CD4-positive, alpha-beta T cell treated with Interleukin-4 for 4 hours (primary cell): ENCODE results near the gene VIL1.

ENCODE experiments used
- DNase-seq: peaks from one replicate; pipeline ENCODE4 v3.0.0-alpha.2; 2020

VIL1 gene

DNA sequence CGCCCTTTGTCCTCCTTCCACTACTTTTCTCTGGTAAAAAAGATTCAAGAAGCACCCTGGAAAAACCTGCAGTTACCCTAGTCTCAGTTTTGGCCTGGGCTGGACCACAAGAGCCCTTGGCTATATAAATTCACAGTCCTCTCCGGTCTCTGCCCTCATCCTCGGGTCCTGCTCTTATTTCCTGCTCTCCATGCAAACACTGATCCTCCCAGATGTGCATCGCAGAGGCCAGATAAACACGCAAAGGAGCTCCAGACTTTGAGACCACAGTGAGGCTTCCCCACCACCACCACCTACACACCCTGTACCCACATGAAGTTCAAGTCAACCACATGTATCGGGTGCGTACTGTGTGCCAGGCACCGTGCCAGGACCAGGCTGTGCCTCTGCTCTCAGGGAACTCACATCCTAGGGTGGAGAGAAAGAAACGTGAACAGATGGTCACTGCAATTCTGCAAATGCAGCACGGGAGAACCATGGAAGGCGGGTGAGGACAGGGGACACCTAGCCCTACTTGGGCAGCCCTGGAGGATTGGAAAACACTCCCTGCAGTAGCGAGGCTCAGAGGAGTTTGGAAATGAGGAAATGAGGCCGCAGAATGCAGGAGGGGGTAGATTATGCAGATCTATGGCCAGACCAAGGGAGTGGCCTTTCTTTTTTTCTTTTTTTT, 11.8 kb upstream of the VIL1 start:
- peak; percentile 78 for DNase-seq

DNA sequence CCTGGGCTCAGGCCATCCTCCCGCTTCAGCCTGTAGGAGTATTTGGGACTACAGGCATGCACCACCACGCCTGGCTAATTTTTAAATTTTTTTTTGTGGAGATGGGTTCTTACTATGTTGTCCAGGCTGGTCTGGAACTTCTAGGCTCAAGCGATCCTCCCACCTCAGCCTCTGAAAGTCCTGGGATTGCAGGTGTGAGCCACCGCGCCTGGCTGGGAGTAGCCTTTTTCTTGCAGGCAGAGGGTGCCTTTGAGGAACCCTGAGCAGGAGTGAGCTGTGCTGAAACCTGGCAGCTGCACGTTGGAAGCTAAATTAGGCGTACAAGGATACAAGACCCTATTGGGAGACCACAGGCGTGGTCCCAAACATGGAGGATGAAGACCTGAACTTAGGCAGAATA, 11.2 kb upstream of the VIL1 start:
- no peak for DNase-seq

DNA sequence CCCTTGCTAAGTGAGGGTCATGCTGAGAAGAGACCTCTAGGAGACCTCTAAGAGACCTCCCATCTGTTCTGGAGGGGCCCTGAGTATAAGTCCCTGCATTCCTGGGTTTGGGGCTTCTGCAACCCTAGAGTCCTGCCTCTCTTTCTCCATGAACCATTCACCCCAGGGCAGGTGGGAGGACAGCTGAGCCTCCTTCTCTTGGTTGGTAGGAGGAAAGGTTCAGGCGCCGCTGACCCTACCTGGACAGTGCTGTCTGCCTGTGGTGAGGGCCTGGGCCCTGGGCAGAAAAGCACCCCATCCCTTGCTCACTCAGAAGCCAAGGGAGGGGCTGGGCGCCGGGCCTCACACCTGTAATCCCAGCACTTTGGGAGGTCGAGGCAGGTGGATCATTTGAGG, 604 bp upstream of the VIL1 start:
- DNase-seq, result no peak

DNA sequence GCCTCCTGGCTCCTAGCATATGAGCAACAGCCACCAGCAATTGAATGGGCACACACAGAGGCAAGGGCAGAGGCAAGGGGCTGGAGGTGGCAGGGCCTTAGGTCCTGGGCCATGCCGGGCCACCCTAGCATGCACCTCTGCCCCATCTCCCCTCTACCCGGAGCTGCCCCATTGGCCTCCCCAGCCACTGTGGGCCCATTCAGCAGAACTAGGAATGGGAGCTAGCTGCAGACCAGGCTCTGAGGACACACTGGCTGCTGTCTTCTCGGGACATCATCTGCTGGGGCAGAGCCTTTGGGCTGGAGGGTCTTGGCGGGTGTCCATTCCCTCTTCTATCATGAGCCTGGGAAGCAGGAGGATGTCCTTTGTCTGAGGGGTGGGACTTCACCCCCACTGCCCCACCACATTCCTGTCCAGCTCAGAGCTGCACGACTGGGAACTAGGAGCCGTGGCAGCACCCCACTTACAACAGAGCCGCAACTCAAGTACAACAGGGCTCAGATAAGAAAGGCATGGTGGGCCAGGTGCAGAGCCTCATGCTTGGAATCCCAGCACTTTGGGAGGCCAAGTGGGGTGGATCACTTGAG, 800 bp downstream of the VIL1 start:
- no peak for DNase-seq

DNA sequence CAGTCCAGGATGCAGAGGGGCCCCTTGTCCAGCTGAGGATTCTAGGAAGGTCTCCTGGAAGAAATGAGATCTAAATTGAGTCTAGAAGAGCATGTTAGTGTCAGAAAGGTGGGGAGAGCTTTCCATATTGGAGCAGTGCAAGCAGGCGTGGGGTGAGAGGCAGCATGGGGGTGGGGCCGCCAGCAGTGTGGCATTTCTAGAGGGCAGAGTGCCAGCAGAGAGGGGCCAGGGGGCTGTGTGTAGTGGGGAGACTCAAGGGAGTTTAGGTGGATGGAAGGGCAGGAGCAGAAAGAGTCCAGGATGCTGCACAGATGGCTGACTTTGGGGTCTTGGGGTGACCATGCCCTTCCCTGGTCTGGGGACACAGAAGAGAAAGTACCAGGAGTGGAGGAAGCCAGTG, 2.1 kb downstream of the VIL1 start:
- DNase-seq, result no peak

DNA sequence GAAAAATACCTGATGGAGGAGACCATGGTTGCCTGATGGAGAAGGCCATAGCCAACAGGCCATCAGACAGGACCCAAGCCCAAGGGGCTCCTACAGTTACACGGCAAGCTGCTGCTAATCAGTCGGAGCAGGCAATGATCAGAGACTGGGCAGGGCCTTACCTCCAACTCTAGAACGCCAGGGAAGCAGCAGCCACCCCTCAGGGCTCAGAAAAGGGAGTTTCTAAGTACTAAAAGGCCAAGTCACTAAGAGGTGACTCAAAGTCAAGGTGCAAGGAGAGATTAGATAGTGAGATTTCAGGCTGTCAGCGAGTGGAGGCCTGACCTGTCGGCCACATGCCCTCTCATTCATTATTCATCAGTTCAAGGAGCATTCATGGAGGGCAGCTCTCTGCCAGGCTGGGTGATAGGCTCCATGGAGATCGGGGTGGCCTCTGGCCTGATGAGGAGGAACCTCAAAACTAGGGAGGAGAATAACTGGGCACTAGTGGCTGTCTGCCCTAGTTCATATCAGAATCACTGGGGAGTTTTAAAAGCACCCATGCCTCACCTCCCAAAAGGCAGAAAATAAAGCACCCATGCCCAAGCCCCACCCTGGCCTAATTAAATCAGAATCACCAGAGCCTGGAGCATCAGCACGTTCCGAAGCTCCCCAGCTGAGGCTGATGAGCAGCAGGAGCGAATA, 3.6 kb downstream of the VIL1 start:
- DNase-seq, result no peak

DNA sequence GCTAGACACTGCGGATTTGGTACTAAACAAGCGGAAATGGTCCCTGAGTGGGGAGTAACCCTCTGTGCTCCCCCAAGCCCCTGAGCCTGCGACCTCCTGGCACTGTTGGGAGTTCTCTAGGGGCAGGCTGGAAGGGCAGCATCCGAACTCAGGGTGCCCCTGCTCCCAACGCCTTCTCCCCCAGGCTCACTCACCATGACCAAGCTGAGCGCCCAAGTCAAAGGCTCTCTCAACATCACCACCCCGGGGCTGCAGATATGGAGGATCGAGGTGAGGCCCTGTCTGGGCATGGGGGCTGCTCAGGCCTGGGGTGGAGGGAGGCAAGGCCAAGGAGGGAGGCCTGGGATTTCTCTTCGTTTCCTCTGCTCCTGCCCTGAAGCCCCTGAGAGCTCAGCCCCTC, 4.7 kb downstream of the VIL1 start:
- no peak for DNase-seq

DNA sequence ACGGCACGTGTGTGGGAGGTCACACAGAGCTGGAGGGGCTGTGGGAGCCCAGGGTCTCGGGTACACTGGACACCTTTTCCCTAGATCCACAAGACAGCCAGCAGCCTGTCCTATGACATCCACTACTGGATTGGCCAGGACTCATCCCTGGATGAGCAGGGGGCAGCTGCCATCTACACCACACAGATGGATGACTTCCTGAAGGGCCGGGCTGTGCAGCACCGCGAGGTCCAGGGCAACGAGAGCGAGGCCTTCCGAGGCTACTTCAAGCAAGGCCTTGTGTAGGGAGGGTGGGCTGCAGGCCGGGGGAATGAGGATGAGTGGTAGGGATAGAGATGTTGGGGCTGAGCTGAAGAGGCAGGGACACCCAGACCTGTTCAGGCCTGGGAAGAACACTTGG, 6.6 kb downstream of the VIL1 start:
- DNase-seq, result no peak

DNA sequence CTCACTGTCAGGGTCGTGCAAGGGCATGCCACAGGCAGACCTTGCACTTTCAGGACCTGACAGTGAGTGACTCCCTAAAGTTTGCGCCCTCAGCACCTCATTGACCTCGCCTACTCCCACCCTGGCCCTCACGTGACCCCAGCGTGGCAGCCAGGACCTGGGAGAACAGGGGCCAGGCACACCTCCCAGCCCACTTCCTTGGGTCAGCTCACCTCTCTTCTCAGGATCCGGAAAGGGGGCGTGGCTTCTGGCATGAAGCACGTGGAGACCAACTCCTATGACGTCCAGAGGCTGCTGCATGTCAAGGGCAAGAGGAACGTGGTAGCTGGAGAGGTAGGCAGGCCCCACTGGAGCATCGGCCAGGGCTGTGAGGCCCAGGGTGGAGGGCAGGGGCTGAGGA, 8.8 kb downstream of the VIL1 start:
- no peak for DNase-seq

DNA sequence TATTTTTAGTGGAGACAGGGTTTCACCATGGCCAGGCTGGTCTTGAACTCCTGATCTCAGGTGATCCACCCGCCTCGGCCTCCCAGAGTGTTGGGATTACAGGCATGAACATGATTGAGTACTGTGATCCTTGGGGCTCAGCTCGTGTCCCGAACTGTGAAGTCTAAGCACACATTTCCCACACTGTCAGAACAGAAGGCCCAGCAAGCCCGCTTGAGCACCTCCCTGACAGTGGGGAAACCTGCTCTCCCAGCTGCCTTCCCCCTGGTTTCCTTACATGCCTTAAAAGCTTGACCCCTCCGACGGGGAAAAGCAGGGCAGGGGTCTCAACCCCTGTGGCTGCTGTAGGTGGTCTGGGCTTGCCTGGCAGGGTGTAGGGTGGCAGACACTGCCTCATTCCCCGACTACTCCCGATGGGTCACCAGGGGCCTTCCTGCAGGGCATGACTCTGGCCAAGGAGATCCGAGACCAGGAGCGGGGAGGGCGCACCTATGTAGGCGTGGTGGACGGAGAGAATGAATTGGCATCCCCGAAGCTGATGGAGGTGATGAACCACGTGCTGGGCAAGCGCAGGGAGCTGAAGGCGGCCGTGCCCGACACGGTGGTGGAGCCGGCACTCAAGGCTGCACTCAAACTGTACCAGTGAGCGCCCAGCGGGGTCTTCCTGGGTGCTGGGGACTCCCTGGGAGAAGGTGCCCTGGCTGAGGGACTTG, 10.1 kb downstream of the VIL1 start:
- no peak for DNase-seq

DNA sequence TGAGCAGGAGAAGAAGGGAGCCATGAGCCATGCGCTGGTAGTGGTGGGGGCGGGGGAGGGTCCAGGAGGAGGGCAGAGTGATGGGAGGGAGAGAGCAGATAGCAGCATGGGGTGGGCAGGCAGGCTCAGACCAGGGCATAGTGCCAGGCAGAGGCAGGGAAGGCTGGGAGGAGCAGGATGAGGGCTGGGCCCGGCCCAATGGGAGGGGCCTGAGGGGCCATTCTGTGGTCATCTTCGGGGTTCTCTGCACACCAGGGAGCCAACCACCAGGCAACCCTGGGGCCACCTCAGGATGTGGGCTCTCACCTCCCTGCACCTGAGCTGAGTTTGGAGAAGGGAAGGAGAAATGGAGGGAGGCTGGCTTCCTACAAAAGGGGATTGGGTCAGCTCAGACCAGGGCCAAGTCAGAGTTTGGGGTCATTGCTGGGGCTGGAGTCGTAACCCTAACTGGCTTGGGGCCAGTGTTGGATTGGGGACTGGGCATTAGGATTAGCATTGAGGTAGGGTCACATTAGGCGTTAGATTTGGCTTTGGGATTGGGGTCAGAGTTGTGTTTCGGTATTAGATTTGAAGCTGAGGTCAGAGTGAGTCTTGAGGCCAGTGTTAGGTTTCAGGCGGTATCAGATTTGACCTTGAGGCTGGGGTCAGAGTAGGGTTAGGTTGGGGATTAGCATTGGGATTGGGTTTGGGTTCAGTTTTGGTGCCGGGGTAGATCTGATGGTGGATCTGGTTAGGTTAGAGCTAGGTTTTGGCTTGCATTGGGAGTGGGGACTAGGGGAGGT, 11.2 kb downstream of the VIL1 start:
- DNase-seq, result no peak

DNA sequence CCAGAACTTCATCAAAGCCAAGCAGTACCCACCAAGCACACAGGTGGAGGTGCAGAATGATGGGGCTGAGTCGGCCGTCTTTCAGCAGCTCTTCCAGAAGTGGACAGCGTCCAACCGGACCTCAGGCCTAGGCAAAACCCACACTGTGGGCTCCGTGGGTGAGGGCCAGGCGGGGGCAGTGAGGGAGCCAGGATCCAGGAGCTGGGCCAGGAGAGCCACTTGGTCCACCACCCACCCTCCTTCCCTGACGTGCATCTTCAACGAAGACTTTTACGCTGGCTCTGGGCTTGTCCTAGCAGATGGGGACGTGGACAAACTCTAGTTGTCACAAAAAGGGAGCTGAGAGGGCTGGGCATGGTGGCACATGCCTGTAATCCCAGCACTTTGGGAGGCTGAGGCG, 11.8 kb downstream of the VIL1 start:
- DNase-seq, result no peak

DNA sequence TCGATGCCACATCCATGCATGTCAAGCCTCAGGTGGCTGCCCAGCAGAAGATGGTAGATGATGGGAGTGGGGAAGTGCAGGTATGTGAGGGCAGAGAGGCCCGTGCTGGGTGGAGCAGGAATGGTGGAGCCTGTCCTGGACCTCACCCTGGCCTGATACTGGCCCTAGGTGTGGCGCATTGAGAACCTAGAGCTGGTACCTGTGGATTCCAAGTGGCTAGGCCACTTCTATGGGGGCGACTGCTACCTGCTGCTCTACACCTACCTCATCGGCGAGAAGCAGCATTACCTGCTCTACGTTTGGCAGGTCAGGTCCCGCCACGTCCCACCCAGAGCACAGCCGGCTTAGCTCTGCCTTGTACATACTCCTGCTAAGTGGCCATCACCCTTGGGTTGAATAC, 13.0 kb downstream of the VIL1 start:
- DNase-seq, result no peak

DNA sequence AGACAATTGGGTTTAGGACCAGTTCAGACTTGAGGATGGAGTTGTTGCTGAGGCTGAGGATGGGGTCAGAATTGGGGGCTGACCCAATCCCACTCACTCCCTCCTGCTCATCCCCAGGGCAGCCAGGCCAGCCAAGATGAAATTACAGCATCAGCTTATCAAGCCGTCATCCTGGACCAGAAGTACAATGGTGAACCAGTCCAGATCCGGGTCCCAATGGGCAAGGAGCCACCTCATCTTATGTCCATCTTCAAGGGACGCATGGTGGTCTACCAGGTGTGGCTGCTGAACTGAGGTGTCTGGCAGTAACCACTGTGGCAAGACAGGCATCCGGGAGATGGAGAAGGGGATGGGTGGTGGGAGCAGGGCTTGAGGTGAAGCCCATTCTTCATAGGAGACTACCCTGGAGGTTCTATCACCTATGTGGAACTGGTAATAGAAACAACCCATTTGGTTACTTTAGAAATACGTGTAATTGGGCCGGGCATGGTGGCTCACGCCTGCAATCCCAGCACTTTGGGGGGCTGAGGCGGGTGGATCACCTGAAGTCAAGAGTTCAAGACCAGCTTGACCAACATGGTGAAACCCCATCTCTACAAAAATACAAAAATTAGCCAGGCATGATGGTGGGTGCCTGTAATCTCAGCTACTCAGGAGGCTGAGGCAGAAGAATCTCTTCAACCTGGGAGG, 13.9 kb downstream of the VIL1 start:
- no peak for DNase-seq

DNA sequence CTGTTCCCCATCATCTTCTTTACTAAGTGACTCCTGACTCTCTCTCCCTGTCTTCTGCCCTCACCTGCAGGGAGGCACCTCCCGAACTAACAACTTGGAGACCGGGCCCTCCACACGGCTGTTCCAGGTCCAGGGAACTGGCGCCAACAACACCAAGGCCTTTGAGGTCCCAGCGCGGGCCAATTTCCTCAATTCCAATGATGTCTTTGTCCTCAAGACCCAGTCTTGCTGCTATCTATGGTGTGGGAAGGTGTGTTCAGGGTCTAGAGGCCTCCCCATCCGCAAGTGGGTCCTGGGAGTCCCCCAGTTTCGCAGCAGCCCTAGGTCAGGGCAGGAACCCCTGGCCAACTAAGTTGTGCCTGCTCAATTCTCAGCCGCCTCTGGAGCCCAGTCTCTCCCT, 15.5 kb downstream of the VIL1 start:
- DNase-seq, result no peak

DNA sequence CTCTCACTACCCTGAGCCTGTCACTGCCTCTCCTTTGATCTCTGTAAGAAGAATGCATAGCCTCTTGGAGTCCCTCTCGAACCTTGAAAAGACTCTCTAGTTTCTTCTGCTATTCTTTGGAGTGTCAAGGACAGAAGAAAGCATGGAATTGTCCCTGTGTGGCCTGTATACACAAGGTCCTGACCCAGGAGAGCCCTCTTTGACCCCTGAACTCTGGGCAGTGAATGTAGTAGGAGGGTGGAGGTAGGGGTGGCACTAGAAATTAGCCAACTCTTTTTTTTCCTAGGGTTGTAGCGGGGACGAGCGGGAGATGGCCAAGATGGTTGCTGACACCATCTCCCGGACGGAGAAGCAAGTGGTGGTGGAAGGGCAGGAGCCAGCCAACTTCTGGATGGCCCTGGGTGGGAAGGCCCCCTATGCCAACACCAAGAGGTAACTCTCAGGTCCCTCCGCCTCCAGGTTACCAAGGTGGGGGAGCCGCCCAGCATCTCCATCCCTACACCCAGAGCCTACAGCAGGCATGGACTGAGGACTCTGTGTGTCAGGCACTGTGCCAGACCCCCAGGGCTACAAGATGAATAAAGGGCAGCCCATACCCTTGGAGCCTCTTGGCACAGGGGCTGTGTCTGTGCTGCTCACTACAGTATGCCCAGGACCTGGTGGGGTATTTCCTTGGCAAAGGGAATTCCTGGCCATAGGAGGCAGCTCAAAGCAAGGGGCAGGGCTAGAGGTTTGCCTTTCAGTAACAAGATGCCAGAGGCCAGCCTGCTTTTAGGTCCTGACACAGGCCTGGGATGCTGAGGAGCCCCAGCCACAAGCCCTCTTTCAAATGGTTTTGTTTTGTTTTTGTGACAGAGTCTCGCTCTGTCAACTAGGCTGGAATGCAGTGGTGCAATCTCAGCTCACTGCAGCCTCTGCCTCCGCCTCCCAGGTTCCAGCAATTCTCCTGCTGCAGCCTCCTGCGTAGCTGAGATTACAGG, 16.4 kb downstream of the VIL1 start:
- DNase-seq, result no peak

DNA sequence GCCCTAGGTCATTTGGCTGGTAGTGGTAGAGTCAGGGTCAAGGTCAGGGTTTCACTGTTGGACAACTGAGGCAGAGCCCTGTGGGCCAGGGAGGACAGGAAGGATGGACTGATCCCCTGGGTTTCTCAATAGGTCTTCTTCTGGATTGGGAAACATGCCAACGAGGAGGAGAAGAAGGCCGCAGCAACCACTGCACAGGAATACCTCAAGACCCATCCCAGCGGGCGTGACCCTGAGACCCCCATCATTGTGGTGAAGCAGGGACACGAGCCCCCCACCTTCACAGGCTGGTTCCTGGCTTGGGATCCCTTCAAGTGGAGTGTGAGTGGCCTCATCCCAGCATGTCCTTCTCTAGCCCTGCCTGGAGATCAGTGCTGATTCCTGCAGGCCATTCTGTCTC, 18.1 kb downstream of the VIL1 start:
- DNase-seq, result no peak

DNA sequence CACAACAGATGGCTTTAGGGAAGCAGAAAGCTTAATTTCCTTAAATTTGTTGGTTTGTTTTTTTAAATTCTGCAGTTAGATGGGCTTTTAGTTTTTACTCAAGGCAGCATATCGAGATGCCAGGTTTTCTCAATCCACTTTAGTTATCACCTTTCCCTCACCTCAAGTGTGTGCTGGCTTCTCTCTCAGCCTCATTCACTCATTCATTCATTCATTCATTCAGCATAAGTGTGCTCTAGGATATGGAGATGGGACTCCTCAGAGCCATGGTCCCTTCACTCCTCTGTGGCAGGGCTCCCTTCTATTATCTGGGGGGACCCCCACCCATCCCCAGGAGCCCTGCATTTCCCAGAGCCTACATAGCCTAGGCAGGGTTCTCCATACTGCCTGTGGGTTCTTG, 19.0 kb downstream of the VIL1 start:
- no peak for DNase-seq

DNA sequence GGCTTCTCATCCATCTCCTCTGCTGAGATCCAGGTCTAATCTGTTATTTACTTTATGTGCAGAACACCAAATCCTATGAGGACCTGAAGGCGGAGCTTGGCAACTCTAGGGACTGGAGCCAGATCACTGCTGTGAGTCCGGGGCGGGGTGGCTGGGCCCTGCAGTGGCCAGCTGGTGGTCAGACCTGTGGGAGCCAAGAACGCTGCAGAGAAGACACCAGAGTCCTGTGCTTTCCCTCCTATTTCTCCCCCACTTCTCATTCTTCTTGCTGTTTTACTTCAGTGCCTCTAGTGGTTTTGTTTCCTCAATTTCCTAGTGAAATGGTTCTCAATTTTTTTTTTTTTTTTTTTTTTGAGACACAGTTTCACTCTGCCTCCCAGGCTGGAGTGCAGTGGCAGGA, 19.7 kb downstream of the VIL1 start:
- no peak for DNase-seq

DNA sequence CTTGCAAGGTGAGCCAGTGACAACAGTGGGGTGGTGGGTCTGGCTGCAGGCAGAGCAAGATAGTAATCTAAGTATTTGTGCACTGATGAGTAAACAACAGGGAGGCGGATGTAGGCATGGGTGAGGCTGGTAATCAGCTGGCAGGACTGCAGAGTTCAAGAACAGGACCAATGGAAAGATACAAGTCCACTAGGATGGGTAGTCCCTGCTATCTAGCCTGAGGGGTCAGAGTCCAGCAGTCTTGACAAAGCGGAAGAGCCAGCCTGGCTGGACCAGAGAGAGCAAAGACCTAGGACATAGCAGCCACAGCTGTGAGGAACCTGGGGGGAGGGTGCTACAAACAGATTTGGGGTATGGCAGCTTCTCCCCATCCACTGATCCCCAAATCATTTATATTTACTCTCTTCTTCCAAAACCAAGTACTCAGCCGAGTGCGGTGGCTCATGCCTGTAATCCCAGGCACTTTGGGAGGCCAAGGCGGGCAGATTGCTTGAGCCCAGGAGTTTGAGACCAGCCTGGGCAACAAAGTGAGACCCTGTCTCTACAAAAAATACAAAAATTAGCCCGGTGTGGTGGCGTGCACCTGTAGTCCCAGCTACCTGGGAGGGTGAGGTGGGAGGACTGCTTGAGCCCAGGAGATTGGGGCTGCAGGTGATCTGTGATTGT, 25.9 kb downstream of the VIL1 start:
- no peak for DNase-seq

DNA sequence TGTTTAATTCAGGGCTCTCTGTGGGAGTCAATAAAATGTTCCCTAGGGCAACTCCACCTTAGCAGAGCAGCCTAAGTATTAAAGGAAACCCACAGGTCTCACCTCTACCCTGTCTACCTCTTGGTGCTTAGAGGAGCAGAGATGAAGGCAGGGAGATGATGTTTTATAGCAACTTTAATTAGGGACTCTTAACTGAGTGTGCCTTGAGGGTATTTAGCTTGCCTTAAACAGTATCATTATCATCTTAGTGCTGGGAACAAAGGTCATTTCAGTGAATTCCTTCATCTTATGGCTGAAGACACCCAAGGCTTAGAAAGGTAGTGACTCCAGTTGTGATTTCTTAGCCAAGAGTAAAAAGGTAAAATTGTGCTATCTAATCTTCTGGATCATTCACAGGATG, 26.7 kb downstream of the VIL1 start:
- DNase-seq, result no peak
